ENCODE measurements around the gene NSL1.

- TF ChIP-seq CTCF (IDR thresholded peaks at IDR 0.05; ENCODE audit: insufficient read depth, low read length, poor library complexity, severe bottlenecking) (no peak), EZH2phosphoT487 (conservative IDR thresholded peaks at IDR 0.05; ENCODE audit: low read length) (no peak)
These were observed 75.4 kb downstream of the NSL1 start for GRCh38 chr1:212716161-212716560.

All from SU-DHL-6 (cell line).